C4-2B (cell line): ENCODE measurements around the gene IL20RB.

Experiments used
- ZFX ChIP-seq: fragments of 450-650 bp; IDR thresholded peaks from 2 replicates; pipeline ENCODE4 v1.6.1; 2017
- TF ChIP-seq, protein P1 (sequence below): fragments of 450-650 bp; conservative IDR thresholded peaks from 2 replicates; pipeline ENCODE4 v1.5.1; 2017; ENCODE audit warnings: mild to moderate bottlenecking

GRCh38 chr3:136949146-136949545 lies 8.6 kb upstream of the IL20RB start:
- TF ChIP-seq, protein P1, sequence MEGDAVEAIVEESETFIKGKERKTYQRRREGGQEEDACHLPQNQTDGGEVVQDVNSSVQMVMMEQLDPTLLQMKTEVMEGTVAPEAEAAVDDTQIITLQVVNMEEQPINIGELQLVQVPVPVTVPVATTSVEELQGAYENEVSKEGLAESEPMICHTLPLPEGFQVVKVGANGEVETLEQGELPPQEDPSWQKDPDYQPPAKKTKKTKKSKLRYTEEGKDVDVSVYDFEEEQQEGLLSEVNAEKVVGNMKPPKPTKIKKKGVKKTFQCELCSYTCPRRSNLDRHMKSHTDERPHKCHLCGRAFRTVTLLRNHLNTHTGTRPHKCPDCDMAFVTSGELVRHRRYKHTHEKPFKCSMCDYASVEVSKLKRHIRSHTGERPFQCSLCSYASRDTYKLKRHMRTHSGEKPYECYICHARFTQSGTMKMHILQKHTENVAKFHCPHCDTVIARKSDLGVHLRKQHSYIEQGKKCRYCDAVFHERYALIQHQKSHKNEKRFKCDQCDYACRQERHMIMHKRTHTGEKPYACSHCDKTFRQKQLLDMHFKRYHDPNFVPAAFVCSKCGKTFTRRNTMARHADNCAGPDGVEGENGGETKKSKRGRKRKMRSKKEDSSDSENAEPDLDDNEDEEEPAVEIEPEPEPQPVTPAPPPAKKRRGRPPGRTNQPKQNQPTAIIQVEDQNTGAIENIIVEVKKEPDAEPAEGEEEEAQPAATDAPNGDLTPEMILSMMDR, result no peak
- TF ChIP-seq ZFX, result no peak
